ENCODE measurements around the gene BRINP1. TPM values are rescaled to one million over a fixed set of nuclear protein-coding genes. Genes with fewer than 3 reads are reported as not detected.

Gene BRINP1
- total and polyA plus RNA-seq, 2 donors (not counting 1 experiment from before 2014, with no cell fraction given), result not detected

GRCh38 chr9:119121899-119122298 lies 247.3 kb downstream of the BRINP1 start:
- Histone ChIP-seq H2AFZ (ENCODE audit: insufficient read depth, low read depth, low read length, poor library complexity, severe bottlenecking) (no peak overlapping the region), H3K36me3 (replicated peaks in 1 of 2; ENCODE audit: control extremely low read depth in 1 of 2, control insufficient read depth in 1 of 2, extremely low read depth in 1 of 2, insufficient read depth in 2 of 2, low read length in 1 of 2) (no peaks in the 10 kb centered on the region), H4K20me1 (ENCODE audit: control insufficient read depth, insufficient read depth, low read length, poor library complexity, severe bottlenecking) (no peaks in the 10 kb centered on the region), H3K9me3 (ENCODE audit: control extremely low read depth in 1 of 3, control insufficient read depth in 2 of 3, insufficient read depth in 1 of 3, low read length in 2 of 3) (no peaks in the 10 kb centered on the region), H3K4me3 (ENCODE audit: control extremely low read depth in 1 of 5, extremely low read depth in 1 of 5, insufficient read depth in 1 of 5, low read depth in 2 of 5, low read length in 4 of 5) (no peak overlapping the region), H3K27me3 (replicated peaks in 1 of 4; ENCODE audit: control extremely low read depth in 1 of 4, control insufficient read depth in 3 of 4, insufficient read depth in 4 of 4, low read length in 3 of 4) (no peaks in the 10 kb centered on the region), H3K27ac (ENCODE audit: low read length in 2 of 2) (no peak overlapping the region), H3K4me2 (replicated peaks; ENCODE audit: low read depth, low read length, poor library complexity, severe bottlenecking) (no peak overlapping the region), H3K9ac (ENCODE audit: low read length) (no peak overlapping the region), H3K4me1 (ENCODE audit: control insufficient read depth in 2 of 2, insufficient read depth in 2 of 2, low read length in 2 of 2) (no peaks in the 10 kb centered on the region), H3K79me2 (ENCODE audit: control insufficient read depth, insufficient read depth, low read length) (no peaks in the 10 kb centered on the region)
- no peak overlapping the region for H3K4me3 Mint-ChIP-seq
- ChIA-PET POLR2A (no interaction called here), CTCF (no interaction called here)
- H3K9me3 Mint-ChIP-seq (ENCODE audit: insufficient read depth), result no peaks in the 10 kb centered on the region
- ATAC-seq (ENCODE audit: low read depth) (no peak), DNase-seq (no peak)
- no peak overlapping the region for H3K27ac Mint-ChIP-seq
- no peaks in the 10 kb centered on the region for H3K27me3 Mint-ChIP-seq
- no peaks in the 10 kb centered on the region for H3K4me1 Mint-ChIP-seq
- WGBS (ENCODE audit: insufficient coverage), result no CpG with 5 or more reads among the region's 1 CpG
- intact Hi-C loops (cut with micrococcal nuclease), result no loop called here
- TF ChIP-seq, protein P1, sequence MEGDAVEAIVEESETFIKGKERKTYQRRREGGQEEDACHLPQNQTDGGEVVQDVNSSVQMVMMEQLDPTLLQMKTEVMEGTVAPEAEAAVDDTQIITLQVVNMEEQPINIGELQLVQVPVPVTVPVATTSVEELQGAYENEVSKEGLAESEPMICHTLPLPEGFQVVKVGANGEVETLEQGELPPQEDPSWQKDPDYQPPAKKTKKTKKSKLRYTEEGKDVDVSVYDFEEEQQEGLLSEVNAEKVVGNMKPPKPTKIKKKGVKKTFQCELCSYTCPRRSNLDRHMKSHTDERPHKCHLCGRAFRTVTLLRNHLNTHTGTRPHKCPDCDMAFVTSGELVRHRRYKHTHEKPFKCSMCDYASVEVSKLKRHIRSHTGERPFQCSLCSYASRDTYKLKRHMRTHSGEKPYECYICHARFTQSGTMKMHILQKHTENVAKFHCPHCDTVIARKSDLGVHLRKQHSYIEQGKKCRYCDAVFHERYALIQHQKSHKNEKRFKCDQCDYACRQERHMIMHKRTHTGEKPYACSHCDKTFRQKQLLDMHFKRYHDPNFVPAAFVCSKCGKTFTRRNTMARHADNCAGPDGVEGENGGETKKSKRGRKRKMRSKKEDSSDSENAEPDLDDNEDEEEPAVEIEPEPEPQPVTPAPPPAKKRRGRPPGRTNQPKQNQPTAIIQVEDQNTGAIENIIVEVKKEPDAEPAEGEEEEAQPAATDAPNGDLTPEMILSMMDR (IDR thresholded peaks at IDR 0.05), result no peak
- no peak for TF ChIP-seq EZH2 (IDR thresholded peaks at IDR 0.05; ENCODE audit: borderline replicate concordance, insufficient read depth, low read depth, low read length, poor library complexity, severe bottlenecking)

DNA sequence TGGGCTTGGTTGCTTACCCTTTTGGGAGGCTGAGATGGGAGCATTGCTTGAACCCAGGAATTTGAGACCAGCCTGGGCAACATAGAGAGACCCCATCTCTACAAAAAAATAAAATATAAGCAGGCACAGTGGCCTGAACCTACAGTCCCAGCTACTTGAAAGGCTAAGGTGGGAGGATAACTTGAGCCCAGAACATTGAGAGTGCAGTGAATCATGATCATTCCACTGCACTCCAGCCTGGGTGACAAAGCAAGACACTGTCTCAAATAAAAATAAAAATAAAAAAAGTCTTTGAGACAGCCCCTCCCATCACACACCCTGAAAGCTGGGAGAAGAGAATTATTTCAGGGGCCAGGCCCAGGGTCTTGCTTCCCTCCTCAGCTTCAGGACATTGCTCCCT lies 251.8 kb downstream of the BRINP1 start:
- Mint-ChIP-seq H3K9me3 (ENCODE audit: insufficient read depth) (peaks cover 2% of the 10 kb centered on the region), H3K27ac (no peak overlapping the region), H3K4me1 (no peaks in the 10 kb centered on the region), H3K27me3 (no peaks in the 10 kb centered on the region), H3K4me3 (no peak overlapping the region)
- Histone ChIP-seq H3K27ac (ENCODE audit: low read length in 2 of 2) (no peak overlapping the region), H3K4me3 (ENCODE audit: control extremely low read depth in 1 of 5, extremely low read depth in 1 of 5, insufficient read depth in 1 of 5, low read depth in 2 of 5, low read length in 4 of 5) (no peak overlapping the region), H4K20me1 (ENCODE audit: control insufficient read depth, insufficient read depth, low read length, poor library complexity, severe bottlenecking) (no peaks in the 10 kb centered on the region), H3K9me3 (ENCODE audit: control extremely low read depth in 1 of 3, control insufficient read depth in 2 of 3, insufficient read depth in 1 of 3, low read length in 2 of 3) (no peaks in the 10 kb centered on the region), H3K4me2 (replicated peaks; ENCODE audit: low read depth, low read length, poor library complexity, severe bottlenecking) (no peak overlapping the region), H3K79me2 (ENCODE audit: control insufficient read depth, insufficient read depth, low read length) (no peaks in the 10 kb centered on the region), H3K27me3 (replicated peaks in 1 of 4; ENCODE audit: control extremely low read depth in 1 of 4, control insufficient read depth in 3 of 4, insufficient read depth in 4 of 4, low read length in 3 of 4) (no peaks in the 10 kb centered on the region), H2AFZ (ENCODE audit: insufficient read depth, low read depth, low read length, poor library complexity, severe bottlenecking) (no peak overlapping the region), H3K9ac (ENCODE audit: low read length) (no peak overlapping the region), H3K36me3 (replicated peaks in 1 of 2; ENCODE audit: control extremely low read depth in 1 of 2, control insufficient read depth in 1 of 2, extremely low read depth in 1 of 2, insufficient read depth in 2 of 2, low read length in 1 of 2) (no peaks in the 10 kb centered on the region), H3K4me1 (ENCODE audit: control insufficient read depth in 2 of 2, insufficient read depth in 2 of 2, low read length in 2 of 2) (no peaks in the 10 kb centered on the region)
- ChIA-PET POLR2A (no interaction called here), CTCF (no interaction called here)
- TF ChIP-seq, protein P1 (IDR thresholded peaks at IDR 0.05), result no peak
- no peak for TF ChIP-seq EZH2 (IDR thresholded peaks at IDR 0.05; ENCODE audit: borderline replicate concordance, insufficient read depth, low read depth, low read length, poor library complexity, severe bottlenecking)
- ATAC-seq (ENCODE audit: low read depth), result no peak
- intact Hi-C loops (cut with micrococcal nuclease), result no loop called here
- no peak for DNase-seq
